HG02970 (cell line): ENCODE data around the gene MSH5.
A peak's percentile ranks its signal among the peaks of the same experiment; 100 is the strongest.
"Not testable (repeated sequence)": the region's sequence is repeated elsewhere in the genome, so short reads cannot be mapped to it uniquely, and the experiment has no call there.

Source experiments
- ATAC-seq: cut with Tn5 transposase; IDR thresholded peaks from one replicate; pipeline ENCODE4 v1.9.1; 2021; ENCODE audit warnings: mild to moderate bottlenecking, moderate library complexity, moderate number of reproducible peaks; ENCODE audit not compliant: unreplicated experiment, low FRiP score

The MSH5 gene

GRCh38 chr6:31739639-31740396 lies at the start of gene MSH5:
Gene MSH5 (plus strand): TSS chr6:31740005. CDS start chr6:31740467, 462 bp downstream.
- peak; percentile 63 for ATAC-seq

GRCh38 chr6:31690231-31691077 lies 49.4 kb upstream of the MSH5 start:
- ATAC-seq, result no peak

GRCh38 chr6:31691078-31691463 lies 48.7 kb upstream of the MSH5 start:
- no peak for ATAC-seq

DNA sequence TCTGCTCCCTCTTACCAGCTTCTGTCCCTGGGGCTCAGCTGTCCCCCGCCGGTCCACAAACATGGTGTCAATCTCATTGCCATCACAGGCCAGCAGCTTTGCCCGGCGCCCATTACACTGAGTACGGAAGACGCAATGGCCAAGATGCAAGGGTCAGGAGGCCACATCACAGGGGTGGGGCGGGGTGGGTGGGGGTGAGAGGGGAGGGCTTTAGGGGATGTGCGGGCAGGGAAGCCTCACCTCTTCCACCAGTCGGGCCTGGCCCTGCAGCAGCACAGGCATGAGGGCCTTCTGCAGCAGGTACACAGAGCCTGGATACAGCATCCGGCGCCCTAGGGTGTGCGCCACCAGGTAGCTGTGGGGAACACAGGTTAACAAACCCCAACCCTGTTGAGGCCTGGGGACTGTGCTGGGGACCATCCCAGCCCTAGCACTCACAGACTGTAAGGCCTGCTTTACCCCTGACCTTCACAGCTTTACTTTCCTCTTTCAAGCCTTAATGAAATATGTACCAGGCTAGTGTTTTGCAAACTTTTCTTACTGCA lies 48.2 kb upstream of the MSH5 start:
- no peak for ATAC-seq

GRCh38 chr6:31692353-31692752 lies 47.5 kb upstream of the MSH5 start:
- no peak for ATAC-seq

GRCh38 chr6:31692886-31693285 lies 46.9 kb upstream of the MSH5 start:
- ATAC-seq, result no peak

DNA sequence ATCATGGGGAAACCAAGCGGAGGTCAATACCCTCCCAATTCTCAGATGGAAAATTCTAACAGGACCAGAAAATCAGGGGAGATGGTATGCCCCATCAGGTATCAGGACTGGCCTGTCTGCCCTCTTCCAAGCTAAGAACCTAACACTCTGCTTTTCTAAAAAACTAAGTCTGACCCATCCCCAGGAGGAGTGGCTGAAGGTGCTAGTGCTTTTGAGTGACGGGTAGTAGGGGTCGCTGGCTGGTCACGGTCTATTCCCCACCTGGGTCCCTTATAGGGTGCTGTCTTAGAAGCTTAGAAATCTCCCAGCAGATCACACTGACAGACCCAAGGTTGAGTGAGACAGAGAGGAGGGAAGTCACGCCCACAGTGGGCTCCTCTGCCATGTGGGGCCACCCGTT lies 46.3 kb upstream of the MSH5 start:
- no peak for ATAC-seq

GRCh38 chr6:31697555-31697954 lies 42.2 kb upstream of the MSH5 start:
- ATAC-seq, result no peak

DNA sequence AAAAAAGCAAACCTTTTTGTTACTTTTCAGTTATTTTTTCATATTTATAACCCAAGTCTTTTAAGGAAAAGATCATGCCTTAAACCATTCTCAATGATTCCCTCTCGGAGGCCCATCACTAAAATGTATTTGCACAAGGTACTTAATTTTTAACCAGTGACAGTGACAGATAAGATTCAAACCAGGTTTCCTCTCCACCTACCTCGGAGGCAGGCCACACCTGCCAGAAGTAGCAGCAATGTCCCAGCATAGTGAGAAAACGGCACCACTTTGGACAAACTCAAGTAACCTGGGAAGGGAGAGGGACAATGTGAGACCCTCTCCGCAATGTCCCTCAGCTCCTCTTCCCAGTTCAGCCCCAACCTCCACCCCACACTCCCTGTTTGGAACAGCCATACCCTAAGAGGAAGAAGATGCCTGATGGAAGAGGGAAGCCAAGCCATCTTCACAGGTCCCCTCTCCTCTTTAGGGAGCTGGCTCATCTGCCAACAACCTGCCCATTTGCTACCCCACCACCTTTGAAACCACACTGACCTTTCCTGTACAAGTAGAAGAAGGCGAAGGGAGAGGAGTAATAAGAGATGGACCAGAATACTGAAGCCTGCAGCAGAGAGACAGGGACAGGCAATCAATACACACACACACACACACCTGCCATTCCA lies 38.9 kb upstream of the MSH5 start:
- no peak for ATAC-seq

GRCh38 chr6:31701666-31702404 lies 38.0 kb upstream of the MSH5 start:
- no peak for ATAC-seq

DNA sequence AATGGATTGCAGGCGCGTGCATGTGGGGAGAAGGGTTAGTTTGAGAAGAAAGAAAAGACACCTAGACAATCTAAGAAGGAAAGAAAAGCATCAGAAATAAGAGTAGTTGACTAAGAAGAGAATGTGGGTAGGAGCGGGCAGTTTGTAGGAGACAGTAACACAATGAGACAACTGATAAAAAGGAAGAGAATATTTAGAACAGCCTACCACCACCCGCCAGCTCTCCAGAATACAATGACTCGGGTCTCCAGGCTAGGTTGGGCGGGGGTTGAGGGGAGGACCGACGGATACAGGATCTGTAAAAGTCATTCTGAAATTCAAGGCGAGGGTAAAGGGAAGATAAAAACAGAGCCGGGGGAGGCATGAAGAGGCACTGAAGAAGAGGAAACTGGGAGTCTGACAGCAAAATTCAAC lies 37.4 kb upstream of the MSH5 start:
- no peak for ATAC-seq

- peak; percentile 93 for ATAC-seq
These were observed 36.7 kb upstream of the MSH5 start, which contains the start of gene ABHD16A for GRCh38 chr6:31702819-31703716. Gene ABHD16A (minus strand): TSS chr6:31703324. CDS start chr6:31703281, 43 bp downstream.

DNA sequence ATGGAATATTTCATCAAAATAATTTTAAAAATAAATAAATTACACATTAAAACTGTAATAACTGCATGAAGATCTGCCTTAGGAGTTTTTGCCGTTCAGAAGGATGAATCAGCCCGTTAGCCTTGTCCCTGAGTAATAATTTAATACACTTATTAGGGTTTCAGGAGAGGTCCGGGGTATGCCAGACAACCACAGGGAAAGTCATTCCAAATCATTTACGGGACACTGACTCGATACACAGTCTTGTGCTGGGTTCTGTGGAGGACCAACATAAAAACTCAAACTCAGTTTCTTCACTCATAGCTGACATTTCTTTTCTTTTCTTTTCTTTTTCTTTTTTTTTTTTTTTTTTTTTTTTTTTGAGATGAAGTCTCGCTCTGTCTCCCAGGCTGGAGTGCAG lies 33.9 kb upstream of the MSH5 start:
- ATAC-seq, result no peak

- no peak for ATAC-seq
These were observed 33.2 kb upstream of the MSH5 start, which contains the start of gene LY6G6F for GRCh38 chr6:31706599-31706998. Gene LY6G6F (plus strand): TSS chr6:31706866. CDS start chr6:31706907, 41 bp downstream.

GRCh38 chr6:31707701-31708100 lies 32.1 kb upstream of the MSH5 start:
- ATAC-seq, result no peak

DNA sequence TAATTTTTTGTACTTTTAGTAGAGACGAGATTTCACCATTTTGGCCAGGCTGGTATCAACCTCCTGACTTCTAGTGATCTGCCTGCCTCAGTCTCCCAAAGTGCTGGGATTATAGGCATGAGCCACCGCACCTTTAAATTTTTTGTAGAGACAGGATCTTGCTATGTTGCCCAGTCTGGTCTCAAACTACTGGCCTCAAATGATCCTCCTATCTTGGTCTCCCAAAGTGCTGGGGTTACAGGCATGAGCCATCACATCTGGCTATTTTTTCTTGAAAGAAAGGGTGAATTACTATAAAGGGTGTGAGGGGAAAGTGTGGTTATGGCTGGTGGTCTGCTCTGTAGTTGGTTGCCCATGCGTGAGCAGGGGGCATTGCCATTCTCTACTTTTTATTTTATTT lies 31.6 kb upstream of the MSH5 start:
- ATAC-seq, result no peak

- ATAC-seq, result not testable (repeated sequence)
These were observed 30.6 kb upstream of the MSH5 start for GRCh38 chr6:31709157-31709556.

- ATAC-seq, result no peak
These were observed 29.1 kb upstream of the MSH5 start for GRCh38 chr6:31710523-31711219.
